Daoy (cell line): ENCODE data around the gene OTOG. TPM values are rescaled to one million over a fixed set of nuclear protein-coding genes. Genes with fewer than 3 reads are reported as not detected.

Experiments used
- DNase-seq: peaks from one replicate; pipeline ENCODE4 v3.0.0-alpha.2; 2015; ENCODE audit warnings: low read depth
- total RNA-seq: library from RNA; depleted of rRNA; stranded (reverse); fragments of >200 nt; shearing (Covaris generic); gene quantifications from 2 replicates; pipeline ENCODE4 v1.2.3, GENCODE V29; 2014

The OTOG gene
- total RNA-seq, 1 experiment from 2014 or later, result not detected

DNA sequence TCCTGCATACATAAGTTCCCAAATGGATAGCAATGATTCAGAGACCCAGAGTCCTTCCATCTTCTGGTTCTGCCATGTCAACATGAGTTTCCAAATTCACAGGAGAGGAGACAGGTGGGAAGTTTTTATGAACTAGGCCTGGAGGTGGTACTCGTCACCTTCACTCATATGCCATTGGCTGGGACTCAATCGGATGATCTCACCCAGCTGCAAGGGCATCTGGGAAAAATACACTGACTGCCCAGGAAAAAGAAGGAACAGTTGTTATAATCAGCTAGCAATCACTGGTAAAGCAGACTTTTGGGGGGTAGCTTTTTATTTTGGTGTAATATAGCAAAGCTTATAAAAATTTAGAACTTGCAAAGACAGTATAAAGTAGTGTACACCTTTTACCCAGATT, 83.9 kb downstream of the OTOG start:
- DNase-seq, result no peak

- DNase-seq, result no peak
Measured at GRCh38 chr11:17631702-17632365, 84.8 kb downstream of the OTOG start.

- DNase-seq, result no peak
Measured at GRCh38 chr11:17633279-17633986, 86.4 kb downstream of the OTOG start.

- DNase-seq, result no peak
Measured at GRCh38 chr11:17633987-17634775, 87.1 kb downstream of the OTOG start.

DNA sequence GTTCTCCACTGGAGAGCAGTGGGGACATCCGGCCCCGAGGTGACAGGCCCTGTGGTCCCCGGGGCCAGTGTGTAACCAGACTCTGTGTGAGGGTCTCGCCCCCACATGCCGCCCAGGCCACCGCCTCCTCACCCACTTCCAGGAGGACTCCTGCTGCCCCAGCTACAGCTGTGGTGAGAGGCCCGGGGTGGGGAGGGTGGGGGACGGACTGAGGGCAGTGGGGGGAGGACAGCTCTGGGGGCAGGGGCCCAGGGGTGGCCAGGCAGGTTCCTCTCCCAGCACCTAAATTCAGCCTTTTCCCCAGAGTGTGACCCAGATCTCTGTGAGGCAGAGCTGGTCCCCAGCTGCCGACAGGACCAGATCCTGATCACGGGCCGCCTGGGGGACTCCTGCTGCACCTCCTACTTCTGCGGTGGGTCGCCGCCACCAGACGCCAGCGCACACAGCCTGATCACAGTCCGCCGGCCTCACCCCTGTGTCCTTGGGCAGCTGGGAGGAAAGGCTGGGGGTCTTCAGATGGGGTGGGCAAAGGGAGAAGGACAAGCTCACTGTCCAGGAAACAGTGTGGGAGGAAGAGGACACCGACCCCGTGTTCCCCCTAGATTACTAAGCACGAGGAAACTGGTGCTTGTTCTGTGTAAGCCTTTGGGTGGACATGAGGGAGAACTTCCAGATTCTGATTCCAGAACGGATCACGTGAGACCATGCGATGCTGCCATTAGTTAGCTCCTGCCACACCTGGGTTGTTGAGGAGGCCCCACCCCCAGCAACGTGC, 87.9 kb downstream of the OTOG start:
- DNase-seq, result no peak

GRCh38 chr11:17635551-17635938, 88.5 kb downstream of the OTOG start:
- no peak for DNase-seq

- no peak for DNase-seq
Measured at GRCh38 chr11:17636721-17637120, 89.7 kb downstream of the OTOG start.

- no peak for DNase-seq
Measured at GRCh38 chr11:17637901-17638300, 90.8 kb downstream of the OTOG start.

DNA sequence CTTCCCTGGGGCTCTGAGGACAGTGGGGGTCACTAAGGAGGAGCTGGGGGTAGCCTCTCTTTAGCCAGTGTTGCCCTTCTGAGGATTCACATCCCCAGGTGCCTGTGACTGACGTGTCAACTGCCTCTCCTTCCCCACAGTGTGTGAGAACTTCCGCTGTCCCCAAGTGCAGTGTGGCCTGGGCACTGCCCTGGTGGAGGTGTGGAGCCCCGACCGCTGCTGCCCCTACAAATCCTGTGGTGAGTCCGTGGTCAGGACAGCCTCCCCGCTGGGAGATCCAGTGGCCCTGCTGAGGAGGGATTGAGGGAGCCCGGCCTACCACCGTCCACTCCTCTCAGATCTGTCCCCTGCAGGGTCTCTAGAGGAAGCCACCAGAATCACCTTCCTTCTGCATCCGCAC, 91.3 kb downstream of the OTOG start:
- DNase-seq, result no peak

GRCh38 chr11:17639091-17639490, 92.0 kb downstream of the OTOG start:
- DNase-seq, result no peak

DNA sequence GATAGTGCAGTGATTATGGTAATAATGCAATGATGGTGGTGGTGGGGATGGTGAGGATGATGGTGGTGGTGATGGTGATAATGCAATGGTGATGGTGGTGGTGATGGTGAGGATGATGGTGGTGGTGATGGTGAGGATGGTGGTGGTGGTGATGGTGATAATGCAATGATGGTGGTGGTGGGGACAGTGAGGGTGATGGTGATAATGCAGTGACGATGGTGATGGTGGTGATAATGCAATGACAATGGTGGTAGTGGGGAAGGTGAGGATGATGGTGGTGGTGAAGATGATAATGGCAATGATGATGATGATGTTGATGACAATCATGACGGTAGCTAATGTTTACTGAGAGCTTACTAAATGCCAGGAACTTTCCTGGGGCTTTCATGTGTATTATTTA, 92.7 kb downstream of the OTOG start:
- no peak for DNase-seq

- DNase-seq, result no peak
Measured at GRCh38 chr11:17640493-17641164, 93.6 kb downstream of the OTOG start.

GRCh38 chr11:17641792-17642350, 94.8 kb downstream of the OTOG start:
- no peak for DNase-seq

GRCh38 chr11:17642370-17642769, 95.3 kb downstream of the OTOG start:
- no peak for DNase-seq

DNA sequence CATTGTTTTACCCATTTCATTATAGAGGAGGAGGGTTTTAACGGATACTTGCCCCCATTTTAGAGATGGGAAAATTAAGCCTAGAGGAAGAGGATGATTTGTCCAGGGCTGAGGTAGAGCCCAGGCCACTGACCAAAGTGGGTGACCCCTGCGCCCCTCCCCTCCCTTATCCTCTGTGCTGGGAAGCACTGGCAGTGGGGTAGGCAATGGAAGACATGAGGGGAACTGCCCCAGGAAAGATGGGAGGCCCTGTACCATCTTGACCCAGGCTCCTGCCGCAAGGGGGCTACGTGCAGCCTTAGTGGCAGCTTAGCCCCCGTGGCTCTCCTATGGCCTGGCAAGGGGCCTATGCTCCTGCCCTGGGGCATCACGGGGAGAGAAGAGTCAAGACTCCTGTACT, 95.9 kb downstream of the OTOG start:
- no peak for DNase-seq

GRCh38 chr11:17643506-17644405, 96.7 kb downstream of the OTOG start:
- DNase-seq, result no peak

- no peak for DNase-seq
Measured at GRCh38 chr11:17645190-17645970, 98.3 kb downstream of the OTOG start.

DNA sequence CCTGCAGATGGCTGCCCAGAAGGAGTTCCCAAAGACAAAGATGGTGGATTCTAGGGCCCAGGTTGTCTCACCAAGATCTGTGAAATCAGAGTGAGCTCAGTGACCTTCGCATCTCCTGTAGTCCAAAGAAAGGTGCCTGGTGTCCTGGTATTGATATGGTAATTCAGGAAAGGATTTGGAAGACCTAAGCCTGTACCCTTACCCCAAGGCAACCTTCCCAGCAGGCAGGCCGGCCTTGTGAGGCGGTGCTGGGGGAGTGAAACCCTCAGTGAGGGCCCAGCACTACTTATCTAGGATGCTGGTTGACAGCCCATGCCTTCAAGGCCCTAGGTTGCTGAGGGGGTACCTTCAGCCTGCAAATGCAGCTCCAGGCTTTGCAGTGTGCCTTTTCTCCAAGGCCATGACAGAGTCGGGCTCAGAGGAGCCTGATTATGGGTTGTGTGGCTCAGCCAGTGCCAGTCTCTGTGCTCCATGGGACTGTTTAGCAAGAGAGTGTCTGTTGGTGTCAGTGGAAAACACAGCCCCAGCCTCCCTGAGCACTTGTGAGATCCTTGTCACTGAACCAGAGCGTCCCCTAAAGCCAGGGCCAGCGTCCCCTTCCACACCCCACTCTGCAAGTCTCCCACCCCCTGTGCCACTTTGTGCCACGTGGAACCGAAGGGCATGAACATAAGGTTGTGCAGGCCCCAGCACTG, 99.5 kb downstream of the OTOG start:
- DNase-seq, result no peak

GRCh38 chr11:17648528-17648927, 101.5 kb downstream of the OTOG start:
- no peak for DNase-seq
